ENCODE data around the gene SYNGR1.
"Not testable (repeated sequence)": the region's sequence is repeated elsewhere in the genome, so short reads cannot be mapped to it uniquely, and the experiment has no call there.

SYNGR1 gene

GRCh38 chr22:39408173-39408572, 58.4 kb downstream of the SYNGR1 start:
- DNase-seq (ENCODE audit: low read depth, low spot score), result no peak

GRCh38 chr22:39408807-39409206, 59.0 kb downstream of the SYNGR1 start:
- no peak for DNase-seq (ENCODE audit: low read depth, low spot score)

- no peak for DNase-seq (ENCODE audit: low read depth, low spot score)
Observed at GRCh38 chr22:39409516-39410029, 59.8 kb downstream of the SYNGR1 start.

DNA sequence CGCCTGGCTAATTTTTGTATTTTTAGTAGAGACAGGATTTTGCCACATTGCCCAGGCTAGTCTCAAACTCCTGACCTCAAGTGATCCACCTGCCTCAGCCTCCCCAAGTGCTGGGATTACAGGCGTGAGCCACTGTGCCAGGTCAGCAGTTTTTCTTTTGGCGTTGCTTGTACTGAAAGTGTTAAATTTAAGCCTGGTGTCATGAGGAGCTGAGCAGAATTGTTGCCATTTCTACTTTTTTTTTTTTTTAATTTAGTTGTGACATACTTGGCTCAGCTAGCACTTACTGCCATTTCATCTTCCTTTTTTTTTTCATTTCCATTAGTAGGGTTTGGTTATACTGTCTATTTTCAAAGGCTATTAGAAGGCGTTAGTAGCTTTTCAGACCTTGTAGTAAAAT, 60.5 kb downstream of the SYNGR1 start:
- no peak for DNase-seq (ENCODE audit: low read depth, low spot score)

DNA sequence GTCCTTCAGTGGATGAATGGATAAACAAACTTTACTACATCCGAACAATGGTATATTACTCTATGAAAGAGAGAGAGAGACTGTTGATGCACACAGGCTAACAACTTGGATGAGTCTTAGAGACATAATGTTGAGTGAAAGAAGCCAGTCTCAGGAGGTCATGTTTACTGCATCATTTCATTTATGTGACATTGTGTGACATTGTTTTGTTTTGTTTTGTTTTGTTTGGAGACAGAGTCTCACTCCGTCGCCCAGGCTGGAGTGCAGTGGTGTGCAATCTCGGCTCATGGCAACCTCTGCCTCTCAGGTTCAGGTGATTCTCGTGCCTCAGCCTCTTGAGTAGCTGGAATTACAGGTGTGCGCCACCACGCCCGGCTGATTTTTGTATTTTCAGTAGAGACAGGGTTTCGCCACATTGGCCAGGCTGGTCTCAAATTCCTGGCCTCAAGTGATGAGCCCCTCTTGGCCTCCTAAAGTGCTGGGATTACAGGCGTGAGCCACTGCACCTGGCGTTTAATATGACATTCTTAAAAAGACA, 62.1 kb downstream of the SYNGR1 start:
- not testable (repeated sequence) for DNase-seq (ENCODE audit: low read depth, low spot score)

- not testable (repeated sequence) for DNase-seq (ENCODE audit: low read depth, low spot score)
Observed at GRCh38 chr22:39413204-39413603, 63.4 kb downstream of the SYNGR1 start.

GRCh38 chr22:39414377-39414776, 64.6 kb downstream of the SYNGR1 start:
- no peak for DNase-seq (ENCODE audit: low read depth, low spot score)

GRCh38 chr22:39414886-39415285, 65.1 kb downstream of the SYNGR1 start:
- DNase-seq (ENCODE audit: low read depth, low spot score), result no peak

- DNase-seq (ENCODE audit: low read depth, low spot score), result no peak
Observed at GRCh38 chr22:39415506-39415905, 65.7 kb downstream of the SYNGR1 start.

- peak; percentile 26 for DNase-seq (ENCODE audit: low read depth, low spot score)
Observed at GRCh38 chr22:39416319-39416718, 66.5 kb downstream of the SYNGR1 start.

- DNase-seq (ENCODE audit: low read depth, low spot score), result no peak
Observed at GRCh38 chr22:39417641-39418040, 67.8 kb downstream of the SYNGR1 start.

DNA sequence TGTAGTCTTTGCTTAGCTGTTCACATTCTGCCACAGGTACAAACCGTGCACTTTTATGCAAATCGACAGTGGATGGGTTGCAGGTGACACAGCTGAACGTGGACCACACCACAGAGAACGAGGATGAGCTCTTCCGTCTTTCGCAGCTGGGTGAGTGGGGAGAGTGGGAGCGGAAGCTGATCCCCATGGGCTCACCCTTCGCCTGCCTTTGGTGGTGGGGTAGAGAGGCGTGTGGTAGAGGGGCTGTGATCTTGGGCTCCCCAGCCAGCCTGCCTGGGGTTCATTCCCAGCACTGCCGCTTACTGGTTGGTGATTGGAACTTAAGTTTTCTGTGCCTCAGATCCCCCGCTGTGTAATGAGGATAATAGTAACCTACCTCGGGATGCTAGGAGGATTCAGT, 68.9 kb downstream of the SYNGR1 start:
- no peak for DNase-seq (ENCODE audit: low read depth, low spot score)

DNA sequence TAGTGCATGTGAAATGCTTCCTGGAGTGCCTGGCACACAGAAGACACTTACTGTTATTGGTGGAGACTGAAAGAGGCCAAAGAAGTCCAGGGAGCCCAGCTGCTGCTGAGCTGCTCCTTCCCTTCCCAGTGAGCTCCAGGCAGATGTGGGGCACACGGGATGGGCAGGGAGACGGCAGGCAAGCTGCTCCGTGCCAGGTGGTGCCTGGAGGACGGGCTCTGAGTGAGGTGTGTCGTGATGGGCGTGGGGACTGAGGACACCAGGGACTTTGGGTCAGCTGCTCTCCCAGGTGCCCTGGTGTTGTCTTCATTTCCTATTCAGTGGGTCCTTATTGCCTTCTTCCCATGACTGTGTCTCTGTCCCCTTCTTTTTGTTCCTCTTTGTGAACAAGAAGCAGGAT, 69.3 kb downstream of the SYNGR1 start:
- DNase-seq (ENCODE audit: low read depth, low spot score), result no peak

DNA sequence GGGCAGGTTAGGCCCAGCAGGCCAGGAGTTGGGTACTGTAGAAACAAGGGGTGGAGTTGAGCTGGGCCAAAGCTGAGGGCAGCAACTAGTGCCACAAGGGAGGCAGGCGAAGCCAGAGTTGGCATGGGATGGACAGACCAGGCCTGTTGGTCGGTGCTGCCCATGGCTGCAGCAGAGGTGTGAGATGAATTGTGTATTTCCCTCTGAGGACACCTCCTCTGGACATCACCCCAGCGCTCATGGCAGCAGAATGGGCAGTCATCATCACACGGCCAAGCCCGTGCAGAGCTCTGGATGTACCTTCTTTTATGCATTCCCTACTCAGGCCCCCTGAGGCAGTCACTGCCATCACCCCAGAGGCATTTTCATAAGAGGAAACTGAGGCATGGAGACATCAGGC, 70.1 kb downstream of the SYNGR1 start:
- DNase-seq (ENCODE audit: low read depth, low spot score), result no peak

GRCh38 chr22:39421691-39422090, 71.9 kb downstream of the SYNGR1 start:
- no peak for DNase-seq (ENCODE audit: low read depth, low spot score)

DNA sequence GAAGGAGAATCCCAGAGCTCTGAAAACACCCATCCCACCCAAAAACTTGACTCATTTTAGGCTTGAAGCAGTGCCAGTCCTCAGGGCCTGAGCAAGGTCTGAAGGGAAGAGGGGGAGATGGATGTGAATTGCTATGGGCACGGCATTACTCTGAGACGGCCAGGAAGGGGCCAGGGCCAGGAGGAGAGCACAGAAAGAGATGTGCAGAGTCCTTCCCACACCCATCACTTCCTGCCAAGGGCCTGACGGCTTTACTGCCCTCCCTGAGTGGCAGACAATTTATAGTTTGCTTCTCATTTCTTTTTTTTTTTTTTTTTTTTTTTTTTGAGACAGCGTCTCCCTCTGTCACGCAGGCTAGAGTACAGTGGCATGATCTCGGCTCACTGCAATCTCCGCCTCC, 72.3 kb downstream of the SYNGR1 start:
- no peak for DNase-seq (ENCODE audit: low read depth, low spot score)

GRCh38 chr22:39422721-39423120, 72.9 kb downstream of the SYNGR1 start:
- DNase-seq (ENCODE audit: low read depth, low spot score), result no peak

DNA sequence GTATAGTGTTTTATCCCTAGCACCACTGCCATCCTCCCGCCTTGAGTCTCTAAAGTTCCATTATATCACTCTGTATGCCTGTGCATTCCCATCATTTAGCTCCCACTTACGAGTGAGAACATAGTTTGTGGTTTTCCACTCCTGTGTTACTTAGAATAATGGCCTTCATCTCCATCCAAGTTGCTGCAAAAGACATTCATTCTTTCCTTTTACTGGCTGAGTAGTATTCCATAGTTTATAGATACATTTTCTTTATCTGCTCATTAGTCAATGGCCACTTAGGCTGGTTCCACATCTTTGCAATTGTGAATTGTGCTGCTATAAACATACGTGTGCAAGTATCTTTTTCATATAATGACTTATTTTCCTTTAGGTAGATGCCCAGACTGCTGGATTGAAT, 74.2 kb downstream of the SYNGR1 start:
- no peak for DNase-seq (ENCODE audit: low read depth, low spot score)

GRCh38 chr22:39426380-39427043, 76.7 kb downstream of the SYNGR1 start:
- no peak for DNase-seq (ENCODE audit: low read depth, low spot score)

GRCh38 chr22:39427751-39428596, 78.2 kb downstream of the SYNGR1 start:
- no peak for DNase-seq (ENCODE audit: low read depth, low spot score)

GRCh38 chr22:39428597-39429071, 78.8 kb downstream of the SYNGR1 start:
- peak; percentile 99 for DNase-seq (ENCODE audit: low read depth, low spot score)

DNA sequence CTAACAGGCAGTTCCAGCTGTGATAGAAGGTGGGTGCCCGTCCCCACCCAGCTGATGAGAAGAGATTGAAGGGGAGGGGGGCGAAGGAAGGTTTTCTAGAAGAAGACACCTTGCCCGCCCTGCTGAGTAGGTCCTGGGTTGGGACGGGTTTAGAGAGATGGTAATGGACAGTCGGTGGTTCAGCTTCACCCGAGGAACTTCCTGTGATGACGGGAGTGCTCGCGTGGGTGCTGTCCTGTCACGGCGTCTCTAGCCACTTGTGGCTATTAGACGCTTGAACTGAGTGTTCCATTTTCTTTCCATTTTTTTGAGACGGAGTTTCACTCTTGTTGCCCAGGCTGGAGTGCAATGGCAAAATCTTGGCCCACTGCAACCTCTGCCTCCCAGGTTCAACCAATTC, 79.4 kb downstream of the SYNGR1 start:
- DNase-seq (ENCODE audit: low read depth, low spot score), result no peak
